IMR-90 (cell line): ENCODE measurements around the gene PCDHA5. TPM values are rescaled to one million over a fixed set of nuclear protein-coding genes. Genes with fewer than 3 reads are reported as not detected.

ENCODE experiments used
- ATAC-seq: fragments of 200-7000 bp; cut with Tn5 transposase; 2 replicates; pipeline ENCODE4 v1.9.1; 2020; ENCODE audit warnings: low read depth, mild to moderate bottlenecking, moderate library complexity
- Bru-seq: library from RNA; stranded (reverse); fragments of 400-500 nt; gene quantifications from one replicate; lab custom pipeline; 2021; lab: Mats Ljungman, UMichigan
- BruChase-seq, 2 experiments: library from RNA; stranded (reverse); fragments of 400-500 nt; gene quantifications; one replicate each; lab custom pipeline; 2021; lab: Mats Ljungman, UMichigan
- BruUV-seq: library from RNA; stranded (reverse); fragments of 400-500 nt; replicated peaks from 2 replicates; lab custom pipeline; 2021; lab: Mats Ljungman, UMichigan
- CTCF ChIA-PET: fragments of 300-600 bp; formaldehyde crosslinking; extraction: SDS; loops from one replicate; lab custom pipeline; 2021; ENCODE audit warnings: antibody characterized with exemption; lab: Yijun Ruan, JAX
- POLR2A ChIA-PET: fragments of 300-600 bp; sonication (Branson Sonifier 250); formaldehyde crosslinking; loops from one replicate; lab custom pipeline; 2022; ENCODE audit warnings: antibody characterized with exemption; ENCODE audit not compliant: unreplicated experiment; lab: Charles Lee
- DNase-seq: peaks from one replicate; pipeline ENCODE4 v3.0.0; 2013
- H2AFZ ChIP-seq: replicated peaks from 2 replicates; pipeline ENCODE3; 2013; ENCODE audit warnings: low read length, mild to moderate bottlenecking; ENCODE audit not compliant: poor library complexity
- H2AK5ac ChIP-seq: 2 replicates; pipeline ENCODE4 v1.6.1; 2013; ENCODE audit warnings: low read depth, low read length, inconsistent platforms
- H2AK9ac ChIP-seq: replicated peaks from 2 replicates; pipeline ENCODE3; 2013; ENCODE audit warnings: mild to moderate bottlenecking, low read depth, low read length, moderate library complexity; ENCODE audit not compliant: poor library complexity
- H2BK120ac ChIP-seq: 2 replicates; pipeline ENCODE4 v1.6.1; 2013; ENCODE audit warnings: low read depth, low read length, inconsistent platforms
- H2BK15ac ChIP-seq: 3 replicates; pipeline ENCODE4 v1.6.1; 2013; ENCODE audit warnings: low read depth, low read length, inconsistent platforms
- H2BK20ac ChIP-seq: 2 replicates; pipeline ENCODE4 v1.6.1; 2013; ENCODE audit warnings: low read depth, mild to moderate bottlenecking, inconsistent platforms, low read length, moderate library complexity
- H2BK5ac ChIP-seq: 2 replicates; pipeline ENCODE4 v1.6.1; 2013; ENCODE audit warnings: mild to moderate bottlenecking, low read depth, low read length, inconsistent platforms; ENCODE audit not compliant: poor library complexity, severe bottlenecking
- H3K14ac ChIP-seq: replicated peaks from 2 replicates; pipeline ENCODE4 v1.6.1; 2013; ENCODE audit warnings: low read depth, low read length, inconsistent platforms
- H3K18ac ChIP-seq: 2 replicates; pipeline ENCODE4 v1.6.1; 2013; ENCODE audit warnings: low read depth, low read length, control low read depth
- H3K23ac ChIP-seq: 2 replicates; pipeline ENCODE4 v1.6.1; 2013; ENCODE audit warnings: low read depth, low read length, inconsistent platforms
- H3K27ac ChIP-seq: 2 replicates; pipeline ENCODE4 v1.5.1; 2013; ENCODE audit warnings: mild to moderate bottlenecking, control low read depth, low read length; ENCODE audit not compliant: insufficient read depth
- H3K27me3 ChIP-seq: 2 replicates; pipeline ENCODE4 v1.6.1; 2013; ENCODE audit warnings: low read length; ENCODE audit not compliant: control insufficient read depth, insufficient read depth
- H3K36me3 ChIP-seq: 2 replicates; pipeline ENCODE4 v1.6.1; 2013; ENCODE audit warnings: low read length, mixed read lengths; ENCODE audit not compliant: control insufficient read depth, insufficient read depth
- H3K4ac ChIP-seq: 2 replicates; pipeline ENCODE4 v1.6.1; 2013; ENCODE audit warnings: low read depth, low read length, inconsistent platforms
- H3K4me1 ChIP-seq: 2 replicates; pipeline ENCODE4 v1.6.1; 2013; ENCODE audit warnings: low read length, mixed read lengths; ENCODE audit not compliant: control insufficient read depth, insufficient read depth
- H3K4me2 ChIP-seq: 2 replicates; pipeline ENCODE4 v1.6.1; 2013; ENCODE audit warnings: low read depth, mild to moderate bottlenecking, control low read depth, low read length, moderate library complexity
- H3K4me3 ChIP-seq: 2 replicates; pipeline ENCODE4 v1.5.1; 2013; ENCODE audit warnings: low read depth, mild to moderate bottlenecking, control low read depth, low read length, moderate library complexity; ENCODE audit not compliant: insufficient read depth
- H3K56ac ChIP-seq: 2 replicates; pipeline ENCODE4 v1.6.1; 2013; ENCODE audit warnings: low read length, inconsistent platforms; ENCODE audit not compliant: insufficient read depth; ENCODE audit errors: extremely low read depth
- H3K79me1 ChIP-seq, 2 experiments: 2 replicates each; pipeline ENCODE4 v1.6.1; 2013; ENCODE audit warnings: low read length in 2 of 2, inconsistent platforms in 1 of 2, low read depth in 1 of 2
- H3K9ac ChIP-seq: 2 replicates; pipeline ENCODE4 v1.6.1; 2013; ENCODE audit warnings: low read depth, low read length, control low read depth
- H3K9me1 ChIP-seq: 2 replicates; pipeline ENCODE4 v1.6.1; 2013; ENCODE audit warnings: low read length, inconsistent platforms; ENCODE audit not compliant: insufficient read depth
- H3K9me3 ChIP-seq: 2 replicates; pipeline ENCODE4 v1.6.1; 2013; ENCODE audit warnings: low read length; ENCODE audit not compliant: control insufficient read depth, insufficient read depth
- H4K20me1 ChIP-seq: 2 replicates; pipeline ENCODE4 v1.6.1; 2013; ENCODE audit warnings: low read length, inconsistent platforms; ENCODE audit not compliant: insufficient read depth
- H4K5ac ChIP-seq: 2 replicates; pipeline ENCODE4 v1.6.1; 2013; ENCODE audit warnings: mild to moderate bottlenecking, low read depth, low read length, control low read depth
- H4K8ac ChIP-seq, 2 experiments: 2 replicates each; pipeline ENCODE4 v1.6.1; 2013; ENCODE audit warnings: low read depth in 2 of 2, low read length in 2 of 2, control low read depth in 1 of 2, inconsistent platforms in 1 of 2
- H4K91ac ChIP-seq: 2 replicates; pipeline ENCODE4 v1.6.1; 2013; ENCODE audit warnings: low read depth, low read length, inconsistent platforms; ENCODE audit not compliant: insufficient read depth
- CTCF ChIP-seq: conservative IDR thresholded peaks from 2 replicates; pipeline ENCODE4 v1.5.1; 2012; ENCODE audit warnings: mild to moderate bottlenecking, low read depth, low read length, improper control_type of control experiment
- NFE2L2 ChIP-seq: fragments of 150-350 bp; IDR thresholded peaks from 2 replicates; pipeline ENCODE4 v1.6.1; 2016; ENCODE audit warnings: low read depth, mild to moderate bottlenecking, low read length
- whole genome bisulfite sequencing, 2 experiments: methylation state at CpG; one replicate each; pipeline versions ENCODE4 v1.1.5 to v1.1.7; 2013; ENCODE audit warnings: missing lambda C conversion rate in 2 of 2; ENCODE audit not compliant: insufficient read length in 1 of 2; ENCODE audit errors: extremely low coverage in 2 of 2; 5-methylcytosine and 5-hydroxymethylcytosine counted together
- dilution Hi-C: fragments of 300-500 bp; cut with HindIII; formaldehyde crosslinking; loops from one replicate; pipeline ENCODE4 v1.14.3; 2018; ENCODE audit warnings: low sequenced_read_pairs; ENCODE audit not compliant: unreplicated experiment
- in situ Hi-C: fragments of 300-500 bp; cut with MboI; formaldehyde crosslinking; loops from 3 replicates; pipeline ENCODE4 v1.14.3; 2019; ENCODE audit warnings: low sequenced_read_pairs, inconsistent platforms, mixed read lengths
- intact Hi-C: fragments of 100-400 bp; cut with micrococcal nuclease; formaldehyde crosslinking; loops from 2 replicates; pipeline ENCODE4 v1.10.0; 2022
- long read RNA-seq: library from polyadenylated mRNA; unstranded; transcript quantifications from one replicate; pipeline ENCODE4 v2.0.0, GENCODE V29; 2021; ENCODE audit not compliant: unreplicated experiment
- polyA plus RNA-seq, 3 experiments: library from polyadenylated mRNA; depleted of rRNA; stranded (reverse); fragments of >200 nt; gene quantifications; 2 replicates each; pipeline ENCODE4 v1.2.3, GENCODE V29; 2012; ENCODE audit warnings: low replicate concordance in 1 of 3
- total RNA-seq: library from RNA; depleted of rRNA; stranded (reverse); fragments of >200 nt; gene quantifications from 2 replicates; pipeline ENCODE4 v1.2.3, GENCODE V29; 2012; rRNA removed

Gene PCDHA5
- not detected in 2 replicates for total RNA-seq
- polyA plus RNA-seq (2012; rRNA removed), result not detected in 2 replicates
- polyA plus RNA-seq (2012; cell fraction: cytosol; rRNA removed), result not detected in 2 replicates
- 0.01 TPM in 1 of 2 replicates, not detected in the other for polyA plus RNA-seq (2012; cell fraction: nucleus; rRNA removed; ENCODE audit: low replicate concordance)
- Bru-seq, nascent RNA, result percentile 27 among the genes with signal in this experiment
- BruChase-seq, experiment 1, labeled RNA remaining after a 6-hour chase, result percentile 24 among the genes with signal in this experiment
- BruChase-seq, experiment 2, labeled RNA remaining after a 2-hour chase, result percentile 31 among the genes with signal in this experiment
- long read RNA-seq, result 0 reads

GRCh38 chr5:140821375-140822280 lies at the start of gene PCDHA5:
TSS of gene PCDHA5 (plus strand) at chr5:140821613.
- Histone ChIP-seq H3K4ac (no peak within 1 kb of the TSS), H3K27me3 (no peaks in the 10 kb centered on the region), H3K9me1 (no peaks in the 10 kb centered on the region), H3K14ac (no peak within 1 kb of the TSS), H2BK120ac (no peak within 1 kb of the TSS), H4K20me1 (no peaks in the 10 kb centered on the region), H3K9me3 (peaks cover 9% of the 10 kb centered on the region), H3K4me2 (no peak within 1 kb of the TSS), H4K8ac (no peak within 1 kb of the TSS), H2BK20ac (no peak within 1 kb of the TSS), H2AK9ac (no peak within 1 kb of the TSS), H3K79me1 (no peaks in the 10 kb centered on the region), H2AFZ (no peak within 1 kb of the TSS), H2BK15ac (no peak within 1 kb of the TSS), H3K4me3 (no peak within 1 kb of the TSS), H3K18ac (no peak within 1 kb of the TSS), H3K9ac (no peak within 1 kb of the TSS), H3K27ac (no peak within 1 kb of the TSS), H3K23ac (no peak within 1 kb of the TSS), H3K56ac (no peak within 1 kb of the TSS), H3K36me3 (no peaks in the 10 kb centered on the region), H2AK5ac (no peak within 1 kb of the TSS), H2BK5ac (no peak within 1 kb of the TSS), H4K91ac (no peak within 1 kb of the TSS), H4K5ac (no peak within 1 kb of the TSS), H3K4me1 (no peaks in the 10 kb centered on the region)
- in situ Hi-C loops (no loop called here), intact Hi-C loops (no loop called here), dilution Hi-C loops (no loop called here)
- TF ChIP-seq CTCF, result peak; percentile 33; the same call in 1 of the 2 replicates
- TF ChIP-seq NFE2L2, result no peak
- 22% methylated on average over 17 of the region's 39 CpGs; no CpG with 5 or more reads in 1 of the 2 experiments for WGBS, 2 experiments
- BruUV-seq, result no TSS peak
- DNase-seq, result no peak
- no peak for ATAC-seq
- CTCF ChIA-PET, result interaction anchor here (0.6 kb wide), 1 partner anchor 31 kb away, joined by 3 read pairs; no protein-coding TSS in a partner anchor
- POLR2A ChIA-PET, result no interaction called here
